K562 (cell line): Measurements from ENCODE around the gene PARD3B. TPM values are rescaled to one million over a fixed set of nuclear protein-coding genes. Genes with fewer than 3 reads are reported as not detected.

Experiments used
- ARID4B ChIP-seq: sonication (generic); formaldehyde crosslinking; IDR thresholded peaks from 2 replicates; pipeline ENCODE4 v1.8.0; 2022; ENCODE audit warnings: mild to moderate bottlenecking, missing genetic modification reagents
- PRDM10 ChIP-seq: fragments of 450-650 bp; IDR thresholded peaks from 2 replicates; pipeline ENCODE4 v1.6.1; 2018; ENCODE audit not compliant: partially characterized antibody
- REST ChIP-seq, 2 experiments: fragments of 450-650 bp; formaldehyde crosslinking in 1 of 2; IDR thresholded peaks; 2 replicates each; pipeline versions ENCODE4 v1.4.0 to v1.6.1; 2014 to 2020; ENCODE audit warnings: mild to moderate bottlenecking in 2 of 2, borderline replicate concordance in 1 of 2, low read depth in 1 of 2
- polyA plus RNA-seq, 8 experiments: library from polyadenylated mRNA; depleted of rRNA in 4 of 8; stranded (reverse) in 5 of 8; unstranded in 3 of 8; fragments of >200 nt; fragmentation: Nextera tagmentation in 2 of 8; fragmentation: Illumina TruSeq in 1 of 8; extraction: Ambion mirVana in 2 of 8; extraction: Trizol in 1 of 8; gene quantifications; 2 replicates each; pipeline versions ENCODE4 v1.2.1 to v1.2.3, GENCODE V29; 2011 to 2014; ENCODE audit warnings: inconsistent platforms in 1 of 8, missing spikeins in 1 of 8
- total RNA-seq, 7 experiments: library from RNA; depleted of rRNA in 6 of 7; stranded (reverse); fragments of >200 nt in 6 of 7; fragmentation: Illumina TruSeq in 2 of 7; extraction: Trizol in 2 of 7; gene quantifications; 2 replicates each; pipeline versions ENCODE4 v1.2.1 to v1.2.3, GENCODE V29; 2011 to 2021; ENCODE audit warnings: low replicate concordance in 1 of 7

PARD3B gene
- total and polyA plus RNA-seq, 9 of the 15 experiments (the other 6 are each of a cell fraction or from before 2014, with no cell fraction given) = 0.15 to 3.0 (median 1.1) TPM

- no peak for TF ChIP-seq ARID4B (CRISPR knock-in tag)
- TF ChIP-seq PRDM10 = no peak
- TF ChIP-seq REST (IDR thresholded peaks at IDR 0.05; ENCODE audit: borderline replicate concordance) = no peak
- no peak for TF ChIP-seq REST (CRISPR knock-in tag; IDR thresholded peaks at IDR 0.05; ENCODE audit: low read depth)
- TF ChIP-seq, all 486 proteins: peak for 0
Measured at GRCh38 chr2:205501826-205502225, 956.6 kb downstream of the PARD3B start (continued).
